ENCODE data around the gene SPATA46. TPM values are rescaled to one million over a fixed set of nuclear protein-coding genes. Genes with fewer than 3 reads are reported as not detected.
A peak's percentile ranks its signal among the peaks of the same experiment; 100 is the strongest.

Gene SPATA46
- total RNA-seq, 2 donors from 2014 or later: not detected

- intact Hi-C loops (cut with DNase I): no loop called here
- Histone ChIP-seq H3K27me3 (no peaks in the 10 kb centered on the region), H3K9ac (ENCODE audit: low read depth in 2 of 2, low read length in 2 of 2) (peak overlapping the region in 1 of 2 donors; percentile 54), H3K36me3 (no peaks in the 10 kb centered on the region), H3K4me3 (no peak overlapping the region), H3K9me3 (no peaks in the 10 kb centered on the region), H3K4me1 (peaks cover 8% of the 10 kb centered on the region), H3K27ac (peak overlapping the region; percentile 19)
- no peak for TF ChIP-seq CTCF (IDR thresholded peaks at IDR 0.05)
- no peak for DNase-seq
Observed at GRCh38 chr1:162371611-162372010, 5.0 kb downstream of the SPATA46 start.

- peak overlapping the region; percentile 75 for H3K27ac ChIP-seq
- peaks cover 8% of the 10 kb centered on the region for H3K4me1 ChIP-seq
- no peaks in the 10 kb centered on the region for H3K36me3 ChIP-seq
- no peak overlapping the region for H3K4me3 ChIP-seq
- TF ChIP-seq CTCF (IDR thresholded peaks at IDR 0.05): no peak
- DNase-seq: no peak
- H3K9ac ChIP-seq (ENCODE audit: low read depth in 2 of 2, low read length in 2 of 2): no peak overlapping the region
- H3K27me3 ChIP-seq: no peaks in the 10 kb centered on the region
- intact Hi-C loops (cut with DNase I): no loop called here
- H3K9me3 ChIP-seq: no peaks in the 10 kb centered on the region
Observed at GRCh38 chr1:162370721-162371120, 5.9 kb downstream of the SPATA46 start.

GRCh38 chr1:162370161-162370560, 6.5 kb downstream of the SPATA46 start:
- Histone ChIP-seq H3K27ac (peak overlapping the region; percentile 75), H3K4me1 (peaks cover 8% of the 10 kb centered on the region), H3K9me3 (no peaks in the 10 kb centered on the region), H3K36me3 (no peaks in the 10 kb centered on the region), H3K4me3 (no peak overlapping the region), H3K27me3 (no peaks in the 10 kb centered on the region), H3K9ac (ENCODE audit: low read depth in 2 of 2, low read length in 2 of 2) (no peak overlapping the region)
- no peak for TF ChIP-seq CTCF (IDR thresholded peaks at IDR 0.05)
- no peak for DNase-seq
- intact Hi-C loops (cut with DNase I): no loop called here

- H3K27ac ChIP-seq: peak overlapping the region; percentile 75
- intact Hi-C loops (cut with DNase I): no loop called here
- DNase-seq: no peak
- H3K9me3 ChIP-seq: no peaks in the 10 kb centered on the region
- no peak overlapping the region for H3K9ac ChIP-seq (ENCODE audit: low read depth in 2 of 2, low read length in 2 of 2)
- H3K36me3 ChIP-seq: no peaks in the 10 kb centered on the region
- peaks cover 8% of the 10 kb centered on the region for H3K4me1 ChIP-seq
- H3K4me3 ChIP-seq: no peak overlapping the region
- no peaks in the 10 kb centered on the region for H3K27me3 ChIP-seq
- no peak for TF ChIP-seq CTCF (IDR thresholded peaks at IDR 0.05)
Observed at GRCh38 chr1:162369571-162369970, 7.1 kb downstream of the SPATA46 start.

DNA sequence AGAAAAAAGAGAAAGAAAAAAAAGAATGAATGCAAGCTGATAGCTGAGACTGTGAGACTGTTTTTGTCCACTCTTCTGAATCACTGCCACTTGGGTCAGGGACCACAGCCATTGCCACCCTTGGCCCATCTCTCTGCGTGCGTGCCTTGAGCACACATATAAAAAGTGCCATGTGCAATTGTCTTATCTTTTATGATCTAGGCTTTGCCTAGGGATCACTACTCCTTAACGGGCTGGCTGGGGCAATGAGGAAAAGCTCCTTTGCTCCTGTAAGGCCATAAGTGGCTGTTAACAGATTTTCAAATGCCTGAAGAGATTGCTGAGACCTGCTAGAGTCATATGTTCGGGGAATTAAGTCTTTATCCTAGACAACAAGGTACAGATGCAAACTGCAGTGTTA, 8.2 kb downstream of the SPATA46 start:
- intact Hi-C loops (cut with DNase I): no loop called here
- Histone ChIP-seq H3K4me1 (peaks cover 8% of the 10 kb centered on the region), H3K27me3 (no peaks in the 10 kb centered on the region), H3K9me3 (no peaks in the 10 kb centered on the region), H3K4me3 (no peak overlapping the region), H3K9ac (ENCODE audit: low read depth in 2 of 2, low read length in 2 of 2) (peak overlapping the region in 1 of 2 donors; percentile 40), H3K27ac (peak overlapping the region; percentile 75), H3K36me3 (no peaks in the 10 kb centered on the region)
- no peak for TF ChIP-seq CTCF (IDR thresholded peaks at IDR 0.05)
- DNase-seq: peak; percentile 74

Measured in colonic mucosa (tissue), 4 donors.